ENCODE measurements around the gene CCNY.

CCNY gene

GRCh38 chr10:35453855-35454532 lies 117.7 kb downstream of the CCNY start:
- Histone ChIP-seq H2AFZ (no peak overlapping the region), H3K4me3 (ENCODE audit: low read depth, low read length) (no peak overlapping the region), H3K4me1 (peaks cover 14% of the 10 kb centered on the region), H3K27me3 (ENCODE audit: control insufficient read depth, insufficient read depth, low read length) (no peaks in the 10 kb centered on the region), H3K9me3 (ENCODE audit: control insufficient read depth, low read length) (no peaks in the 10 kb centered on the region), H3K79me2 (peaks cover 25% of the 10 kb centered on the region), H3K9ac (no peak overlapping the region), H3K36me3 (ENCODE audit: control insufficient read depth, insufficient read depth, low read length) (no peaks in the 10 kb centered on the region), H3K27ac (no peak overlapping the region), H3K4me2 (ENCODE audit: low read length) (no peak overlapping the region)
- TF ChIP-seq CTCF (IDR thresholded peaks at IDR 0.05) = no peak

- Histone ChIP-seq H3K4me2 (ENCODE audit: low read length) (no peak overlapping the region), H3K79me2 (peaks cover 25% of the 10 kb centered on the region), H3K4me3 (ENCODE audit: low read depth, low read length) (no peak overlapping the region), H3K36me3 (ENCODE audit: control insufficient read depth, insufficient read depth, low read length) (no peaks in the 10 kb centered on the region), H3K27me3 (ENCODE audit: control insufficient read depth, insufficient read depth, low read length) (no peaks in the 10 kb centered on the region), H2AFZ (no peak overlapping the region), H3K4me1 (peaks cover 8% of the 10 kb centered on the region), H3K27ac (no peak overlapping the region), H3K9me3 (ENCODE audit: control insufficient read depth, low read length) (no peaks in the 10 kb centered on the region), H3K9ac (no peak overlapping the region)
- no peak for TF ChIP-seq CTCF (IDR thresholded peaks at IDR 0.05)
Measured at GRCh38 chr10:35456153-35456720, 119.9 kb downstream of the CCNY start.

GRCh38 chr10:35456784-35457183 lies 120.5 kb downstream of the CCNY start:
- H3K9me3 ChIP-seq (ENCODE audit: control insufficient read depth, low read length) = no peaks in the 10 kb centered on the region
- peaks cover 5% of the 10 kb centered on the region for H3K4me1 ChIP-seq
- no peak overlapping the region for H3K4me3 ChIP-seq (ENCODE audit: low read depth, low read length)
- H3K36me3 ChIP-seq (ENCODE audit: control insufficient read depth, insufficient read depth, low read length) = no peaks in the 10 kb centered on the region
- H3K27ac ChIP-seq = no peak overlapping the region
- no peak overlapping the region for H3K4me2 ChIP-seq (ENCODE audit: low read length)
- no peak overlapping the region for H2AFZ ChIP-seq
- no peak overlapping the region for H3K9ac ChIP-seq
- H3K79me2 ChIP-seq = peaks cover 30% of the 10 kb centered on the region
- no peaks in the 10 kb centered on the region for H3K27me3 ChIP-seq (ENCODE audit: control insufficient read depth, insufficient read depth, low read length)
- no peak for TF ChIP-seq CTCF (IDR thresholded peaks at IDR 0.05)

- H3K4me2 ChIP-seq (ENCODE audit: low read length) = no peak overlapping the region
- H3K27me3 ChIP-seq (ENCODE audit: control insufficient read depth, insufficient read depth, low read length) = no peaks in the 10 kb centered on the region
- TF ChIP-seq CTCF (IDR thresholded peaks at IDR 0.05) = no peak
- H3K4me3 ChIP-seq (ENCODE audit: low read depth, low read length) = no peak overlapping the region
- no peak overlapping the region for H3K27ac ChIP-seq
- H3K4me1 ChIP-seq = peaks cover 19% of the 10 kb centered on the region
- H3K36me3 ChIP-seq (ENCODE audit: control insufficient read depth, insufficient read depth, low read length) = no peaks in the 10 kb centered on the region
- H3K9ac ChIP-seq = no peak overlapping the region
- no peaks in the 10 kb centered on the region for H3K9me3 ChIP-seq (ENCODE audit: control insufficient read depth, low read length)
- H2AFZ ChIP-seq = no peak overlapping the region
- peaks cover 42% of the 10 kb centered on the region for H3K79me2 ChIP-seq
Measured at GRCh38 chr10:35458500-35459448, 122.5 kb downstream of the CCNY start.
